Transverse colon (tissue), 4 donors: ENCODE results near the gene C6. TPM values are rescaled to one million over a fixed set of nuclear protein-coding genes. Genes with fewer than 3 reads are reported as not detected.

Experiments used
- DNase-seq: peaks from one replicate; pipeline ENCODE4 v3.0.0-alpha.2; 2019
- H3K27ac ChIP-seq, 4 donors: fragments of 200-600 bp; sonication (generic); 2 replicates each; pipeline ENCODE4 v1.5.1; 2016 to 2018; ENCODE audit warnings: inconsistent platforms in 4 of 4
- H3K27me3 ChIP-seq: fragments of 200-600 bp; sonication (generic); 2 replicates; pipeline ENCODE4 v1.5.1; 2017; ENCODE audit warnings: inconsistent platforms
- H3K36me3 ChIP-seq, 4 donors: fragments of 200-600 bp; sonication (generic); 2 replicates each; pipeline ENCODE4 v1.5.1; 2017 to 2019; ENCODE audit warnings: inconsistent platforms in 4 of 4
- H3K4me1 ChIP-seq, 4 donors: fragments of 200-600 bp; sonication (generic); 2 replicates each; pipeline ENCODE4 v1.5.1; 2017 to 2020; ENCODE audit warnings: inconsistent platforms in 4 of 4
- H3K4me3 ChIP-seq, 4 donors: fragments of 200-600 bp; sonication (generic); 1 replicate in 1 of 4; 2 replicates in 3 of 4; pipeline versions ENCODE4 v1.5.1 to v1.6.1; 2017 to 2019; ENCODE audit warnings: inconsistent platforms in 4 of 4
- H3K9me3 ChIP-seq, 2 donors: fragments of 200-600 bp; sonication (generic); 2 replicates each; pipeline ENCODE4 v1.5.1; 2017 to 2019; ENCODE audit warnings: inconsistent platforms in 2 of 2
- CTCF ChIP-seq, 5 experiments: fragments of 200-600 bp in 3 of 5; fragments of 450-650 bp in 2 of 5; sonication (generic) in 3 of 5; IDR thresholded peaks; 1 replicate in 2 of 5; 2 replicates in 3 of 5; pipeline ENCODE4 v1.5.1; 2016 to 2017; ENCODE audit warnings: antibody characterized with exemption in 5 of 5, inconsistent platforms in 3 of 5, mild to moderate bottlenecking in 2 of 5, moderate library complexity in 1 of 5
- EP300 ChIP-seq: sonication (generic); formaldehyde crosslinking; IDR thresholded peaks from one replicate; pipeline ENCODE4 v1.6.1; 2017; ENCODE audit warnings: antibody characterized with exemption, low read depth
- POLR2A ChIP-seq: fragments of 450-650 bp; IDR thresholded peaks from one replicate; pipeline ENCODE4 v1.6.1; 2016; ENCODE audit warnings: antibody characterized with exemption, mild to moderate bottlenecking, moderate library complexity
- POLR2AphosphoS5 ChIP-seq, 3 donors: sonication (generic); formaldehyde crosslinking; IDR thresholded peaks; one replicate each; pipeline ENCODE4 v1.6.1; 2016; ENCODE audit warnings: antibody characterized with exemption in 3 of 3
- whole genome bisulfite sequencing, 2 donors: methylation state at CpG; one replicate each; pipeline ENCODE4 v1.1.5; 2018; ENCODE audit warnings: low coverage in 1 of 2; 5-methylcytosine and 5-hydroxymethylcytosine counted together
- in situ Hi-C, 4 donors: fragments of 200-750 bp; cut with MboI; loops; one replicate each; pipeline versions ENCODE4 v1.15.0 to v1.15.1; 2017; ENCODE audit warnings: low sequenced_read_pairs in 3 of 4, low pct_ligation_motif_present in 1 of 4, low pct_unique_long_range_greater_than_20kb in 1 of 4
- intact Hi-C: fragments of 100-400 bp; cut with DNase I; formaldehyde crosslinking; loops from one replicate; pipeline ENCODE4 v1.15.1; 2023; ENCODE audit warnings: low total_unique reads
- total RNA-seq, 4 donors: library from RNA; depleted of rRNA; stranded (reverse); fragments of >200 nt; gene quantifications; one replicate each; pipeline ENCODE4 v1.1.0, GENCODE V29; 2016

The C6 gene
- total RNA-seq, 4 donors from 2014 or later, result 1.9 to 2.2 (median 2.0) TPM; not detected in 1

- TF ChIP-seq CTCF (IDR thresholded peaks at IDR 0.05), result no peak
- TF ChIP-seq POLR2AphosphoS5 (IDR thresholded peaks at IDR 0.05), result no peak
- no peak for TF ChIP-seq EP300
- no peak for TF ChIP-seq POLR2A
- Histone ChIP-seq H3K36me3 (no peaks in the 10 kb centered on the region), H3K27ac (no peak overlapping the region), H3K9me3 (no peaks in the 10 kb centered on the region), H3K4me3 (no peak overlapping the region), H3K4me1 (peaks cover 0 to 17% (median 7%) of the 10 kb centered on the region in 4 donors), H3K27me3 (no peaks in the 10 kb centered on the region)
- WGBS, 2 donors, result 70 to 80% methylated on average over 3 of the region's 3 CpGs
- no peak for DNase-seq
- intact Hi-C loops, result no loop called here
- in situ Hi-C loops, result no loop called here
Measured at GRCh38 chr5:41176952-41177351, 36.4 kb downstream of the C6 start.

GRCh38 chr5:41172012-41172411 lies 41.3 kb downstream of the C6 start:
- Histone ChIP-seq H3K27me3 (no peaks in the 10 kb centered on the region), H3K4me3 (no peak overlapping the region), H3K36me3 (no peaks in the 10 kb centered on the region), H3K27ac (no peak overlapping the region), H3K4me1 (no peaks in the 10 kb centered on the region), H3K9me3 (no peaks in the 10 kb centered on the region)
- intact Hi-C loops (no loop called here), in situ Hi-C loops (no loop called here)
- no peak for DNase-seq
- 88 to 89% methylated on average over 3 of the region's 3 CpGs for WGBS, 2 donors
- TF ChIP-seq EP300, result no peak
- no peak for TF ChIP-seq POLR2AphosphoS5 (IDR thresholded peaks at IDR 0.05)
- TF ChIP-seq POLR2A, result no peak
- no peak for TF ChIP-seq CTCF (IDR thresholded peaks at IDR 0.05)

- peaks cover 0 to 12% (median under 1%) of the 10 kb centered on the region in 4 donors for H3K4me1 ChIP-seq
- H3K36me3 ChIP-seq, result no peaks in the 10 kb centered on the region
- intact Hi-C loops (no loop called here), in situ Hi-C loops (no loop called here)
- 62 to 81% methylated on average over 1 of the region's 1 CpG for WGBS, 2 donors
- H3K27me3 ChIP-seq, result no peaks in the 10 kb centered on the region
- H3K9me3 ChIP-seq, result no peaks in the 10 kb centered on the region
- H3K27ac ChIP-seq, result no peak overlapping the region
- TF ChIP-seq POLR2A (no peak), CTCF (IDR thresholded peaks at IDR 0.05) (no peak), POLR2AphosphoS5 (IDR thresholded peaks at IDR 0.05) (no peak), EP300 (no peak)
- DNase-seq, result no peak
- no peak overlapping the region for H3K4me3 ChIP-seq
Measured at GRCh38 chr5:41161271-41161670, 52.1 kb downstream of the C6 start.

- in situ Hi-C loops (no loop called here), intact Hi-C loops (loop anchor here (2.0 kb wide), 1 partner anchor 55 kb away; no protein-coding TSS in a partner anchor)
- no peaks in the 10 kb centered on the region for H3K27me3 ChIP-seq
- no peaks in the 10 kb centered on the region for H3K9me3 ChIP-seq
- H3K4me3 ChIP-seq, result no peak overlapping the region
- DNase-seq, result no peak
- 63 to 69% methylated on average over 5 of the region's 5 CpGs for WGBS, 2 donors
- no peaks in the 10 kb centered on the region for H3K36me3 ChIP-seq
- TF ChIP-seq EP300 (no peak), CTCF (IDR thresholded peaks at IDR 0.05) (no peak), POLR2AphosphoS5 (IDR thresholded peaks at IDR 0.05) (no peak)
- peaks cover 0 to 19% (median 2%) of the 10 kb centered on the region in 4 donors for H3K4me1 ChIP-seq
- H3K27ac ChIP-seq, result no peak overlapping the region
Measured at GRCh38 chr5:41157272-41157894, 55.9 kb downstream of the C6 start.
